Measurements from ENCODE around the gene PCDHA6. TPM values are rescaled to one million over a fixed set of nuclear protein-coding genes. Genes with fewer than 3 reads are reported as not detected.
"Not testable (repeated sequence)": the region's sequence is repeated elsewhere in the genome, so short reads cannot be mapped to it uniquely, and the experiment has no call there.

The PCDHA6 gene
- total RNA-seq, 4 donors from 2014 or later, result 0.33 to 0.97 (median 0.76) TPM

GRCh38 chr5:140791089-140791488 is 36.7 kb upstream of the PCDHA6 start:
- Histone ChIP-seq H3K27ac (replicated peaks in 1 of 4) (no peak overlapping the region), H3K27me3 (peaks cover 0 to 80% (median 6%) of the 10 kb centered on the region in 4 donors), H3K36me3 (no peaks in the 10 kb centered on the region), H3K9me3 (peaks cover 0 to 86% (median 70%) of the 10 kb centered on the region in 4 donors), H3K4me1 (no peaks in the 10 kb centered on the region), H3K4me3 (no peak overlapping the region)
- 37% methylated on average over 2 of the region's 2 CpGs for WGBS
- intact Hi-C loops (cut with DNase I), result no loop called here
- TF ChIP-seq POLR2A (IDR thresholded peaks at IDR 0.05; ENCODE audit: low read depth), result no peak
- no peak for TF ChIP-seq POLR2AphosphoS5 (IDR thresholded peaks at IDR 0.05)
- TF ChIP-seq EP300 (IDR thresholded peaks at IDR 0.05), result no peak
- TF ChIP-seq CTCF (IDR thresholded peaks at IDR 0.05), result no peak
- no peak for DNase-seq (ENCODE audit: extremely low spot score)

GRCh38 chr5:140794595-140795258 is 33.0 kb upstream of the PCDHA6 start, which contains the start of gene PCDHA2:
Gene PCDHA2, plus strand, starts transcription at chr5:140794852.
- no peak for DNase-seq (ENCODE audit: extremely low spot score)
- H3K4me1 ChIP-seq, result no peaks in the 10 kb centered on the region
- H3K27ac ChIP-seq (replicated peaks in 1 of 4), result no peak within 1 kb of the TSS
- peaks cover 0 to 60% (median 0%) of the 10 kb centered on the region in 4 donors for H3K27me3 ChIP-seq
- intact Hi-C loops (cut with DNase I), result no loop called here
- 25% methylated on average over 19 of the region's 27 CpGs for WGBS
- H3K36me3 ChIP-seq, result no peaks in the 10 kb centered on the region
- peaks cover 0 to 64% (median 47%) of the 10 kb centered on the region in 4 donors for H3K9me3 ChIP-seq
- H3K4me3 ChIP-seq, result peak within 1 kb of the TSS in 3 of 4 donors; percentile 29 to 38 (median 37)
- no peak for TF ChIP-seq EP300 (IDR thresholded peaks at IDR 0.05)
- peak in 1 of 3 experiments; percentile 8 for TF ChIP-seq CTCF (IDR thresholded peaks at IDR 0.05)

GRCh38 chr5:140795259-140795641 is 32.5 kb upstream of the PCDHA6 start:
- Histone ChIP-seq H3K36me3 (no peaks in the 10 kb centered on the region), H3K27me3 (peaks cover 0 to 59% (median 0%) of the 10 kb centered on the region in 4 donors), H3K9me3 (peaks cover 0 to 61% (median 46%) of the 10 kb centered on the region in 4 donors), H3K4me3 (peak overlapping the region in 3 of 4 donors; percentile 29 to 38 (median 37)), H3K4me1 (no peaks in the 10 kb centered on the region), H3K27ac (replicated peaks in 1 of 4) (no peak overlapping the region)
- intact Hi-C loops (cut with DNase I), result no loop called here
- WGBS, result 19% methylated on average over 15 of the region's 15 CpGs
- TF ChIP-seq EP300 (IDR thresholded peaks at IDR 0.05) (no peak), POLR2AphosphoS5 (IDR thresholded peaks at IDR 0.05) (no peak), POLR2A (IDR thresholded peaks at IDR 0.05; ENCODE audit: low read depth) (no peak), CTCF (IDR thresholded peaks at IDR 0.05) (no peak)
- no peak for DNase-seq (ENCODE audit: extremely low spot score)

- not testable (repeated sequence) for DNase-seq (ENCODE audit: extremely low spot score); H3K4me3 ChIP-seq
Measured at GRCh38 chr5:140796072-140796717, 31.6 kb upstream of the PCDHA6 start.

GRCh38 chr5:140796718-140797095 is 31.1 kb upstream of the PCDHA6 start:
- intact Hi-C loops (cut with DNase I), result no loop called here
- H3K27ac ChIP-seq (replicated peaks in 1 of 4), result no peak overlapping the region
- no peaks in the 10 kb centered on the region for H3K4me1 ChIP-seq
- H3K9me3 ChIP-seq, result peaks cover 0 to 67% (median 54%) of the 10 kb centered on the region in 4 donors
- no peak for DNase-seq (ENCODE audit: extremely low spot score)
- H3K4me3 ChIP-seq, result no peak overlapping the region
- no peaks in the 10 kb centered on the region for H3K36me3 ChIP-seq
- WGBS, result 73% methylated on average over 3 of the region's 39 CpGs
- TF ChIP-seq POLR2AphosphoS5 (IDR thresholded peaks at IDR 0.05), result no peak
- no peak for TF ChIP-seq EP300 (IDR thresholded peaks at IDR 0.05)
- no peak for TF ChIP-seq POLR2A (IDR thresholded peaks at IDR 0.05; ENCODE audit: low read depth)
- TF ChIP-seq CTCF (IDR thresholded peaks at IDR 0.05), result no peak
- peaks cover 0 to 69% (median 0%) of the 10 kb centered on the region in 4 donors for H3K27me3 ChIP-seq

More at GRCh38 chr5:140796072-140796717, 31.6 kb upstream of the PCDHA6 start:
- intact Hi-C loops (cut with DNase I); H3K4me1 ChIP-seq; H3K36me3 ChIP-seq; H3K27ac ChIP-seq (replicated peaks in 1 of 4): not testable (repeated sequence)
- WGBS, result 68% methylated on average over 37 of the region's 72 CpGs
- H3K27me3 ChIP-seq, result peaks cover 0 to 66% (median 0%) of the 10 kb centered on the region in 4 donors
- peaks cover 0 to 65% (median 49%) of the 10 kb centered on the region in 4 donors for H3K9me3 ChIP-seq

Measured in esophagus muscularis mucosa (tissue), 4 donors.